GM19324 (cell line): ENCODE data around the gene SLC34A1.

Source experiments
- ATAC-seq: cut with Tn5 transposase; IDR thresholded peaks from one replicate; pipeline ENCODE4 v1.9.1; 2021; ENCODE audit warnings: mild to moderate bottlenecking, moderate library complexity; ENCODE audit not compliant: unreplicated experiment, low FRiP score

Gene SLC34A1

DNA sequence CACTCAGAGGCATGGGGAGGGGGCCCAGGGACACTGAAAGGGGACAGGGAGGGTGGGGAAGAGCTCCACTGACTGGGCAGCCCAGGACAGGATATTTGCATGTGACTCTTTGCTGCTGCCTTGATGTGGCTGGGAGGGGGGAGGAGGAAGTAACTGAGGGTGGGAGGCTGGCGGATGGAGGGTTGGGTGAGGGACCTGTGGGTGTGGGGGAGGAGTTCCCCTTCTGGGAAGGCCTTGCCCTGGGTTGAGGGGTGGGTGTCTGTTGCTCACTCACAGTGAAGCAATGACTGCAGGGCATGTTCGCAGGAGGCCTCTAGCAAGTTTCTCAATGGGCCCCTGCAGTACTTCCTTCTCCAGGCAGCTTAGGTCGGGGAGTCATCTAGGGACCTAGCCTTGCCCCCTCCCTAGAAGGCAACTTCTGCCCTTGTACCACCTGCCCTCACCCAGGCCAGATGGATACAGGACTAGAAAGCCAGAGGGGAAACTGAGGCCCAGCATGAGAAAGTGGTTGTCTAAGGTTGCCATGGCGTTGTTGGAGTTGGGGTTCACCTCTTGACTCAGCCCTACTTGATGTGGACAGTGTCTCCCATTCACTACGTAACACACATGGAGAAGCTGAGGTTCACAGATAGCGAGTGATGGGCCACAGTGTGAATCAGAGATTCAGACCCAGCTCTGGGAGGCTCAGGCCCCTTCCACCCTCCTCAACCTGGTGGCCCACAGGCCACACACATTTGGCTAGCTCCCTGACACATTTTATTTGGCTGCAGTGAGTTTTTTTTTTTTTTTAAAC is 45.2 kb downstream of the SLC34A1 start:
- no peak for ATAC-seq

- ATAC-seq: no peak
Observed at GRCh38 chr5:177430140-177430951, 46.1 kb downstream of the SLC34A1 start.

DNA sequence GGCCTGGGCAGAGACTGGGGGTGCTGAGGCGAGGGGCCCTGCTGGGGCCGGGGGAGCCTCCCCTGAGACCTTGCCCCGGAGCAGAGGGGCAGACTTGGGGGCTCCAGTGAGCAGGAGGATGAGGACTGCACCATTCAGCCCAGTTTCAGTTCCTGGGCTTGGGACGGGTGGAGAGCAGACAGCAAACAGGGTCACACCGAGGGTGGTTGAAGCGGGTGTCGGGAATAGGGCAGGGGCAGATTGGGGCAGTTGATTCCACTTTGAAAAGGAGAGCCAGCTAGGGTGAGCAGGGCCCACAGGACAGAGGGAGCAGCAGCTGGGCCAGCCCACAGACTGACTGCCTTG is 46.7 kb downstream of the SLC34A1 start:
- ATAC-seq: no peak

- peak; percentile 50 for ATAC-seq
Observed at GRCh38 chr5:177431317-177432142, 47.3 kb downstream of the SLC34A1 start.

DNA sequence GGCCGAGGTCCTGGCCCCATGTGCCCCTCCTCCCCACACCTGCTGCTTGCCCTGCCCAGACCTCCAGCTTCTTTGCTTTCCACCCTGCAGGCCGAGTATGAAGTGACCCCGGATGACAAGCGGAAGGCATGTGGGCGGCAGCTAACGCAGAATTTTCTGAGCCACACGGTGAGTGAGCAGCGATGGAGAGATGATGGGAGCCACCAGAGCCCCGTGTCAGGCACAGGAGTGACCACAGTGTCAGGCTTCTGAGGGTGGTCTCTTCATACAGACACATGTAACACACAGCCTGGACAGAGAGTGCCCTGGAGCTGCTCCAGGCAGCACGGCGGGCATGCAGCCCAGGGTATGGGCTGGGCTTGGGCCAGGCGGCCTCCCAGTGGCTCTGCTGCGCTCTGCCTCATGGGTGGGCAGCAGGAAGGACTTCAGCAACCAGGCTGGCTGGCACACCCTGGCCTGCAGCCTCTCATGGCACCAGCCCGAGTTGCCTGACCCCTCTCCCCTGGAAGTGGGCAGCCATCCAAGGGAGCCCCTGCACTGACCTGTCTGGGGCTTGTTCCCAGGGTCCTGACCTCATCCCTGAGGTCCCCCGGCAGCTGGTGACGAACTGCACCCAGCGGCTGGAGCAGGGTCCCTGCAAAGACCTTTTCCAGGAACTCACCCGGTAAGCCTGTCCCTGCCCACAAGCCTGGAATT is 48.1 kb downstream of the SLC34A1 start:
- no peak for ATAC-seq

GRCh38 chr5:177432839-177433657 is 48.8 kb downstream of the SLC34A1 start:
- ATAC-seq: no peak

- ATAC-seq: no peak
Observed at GRCh38 chr5:177433658-177434217, 49.5 kb downstream of the SLC34A1 start.

GRCh38 chr5:177434437-177434836 is 50.2 kb downstream of the SLC34A1 start:
- ATAC-seq: no peak

- no peak for ATAC-seq
Observed at GRCh38 chr5:177434942-177435738, 50.9 kb downstream of the SLC34A1 start.

- ATAC-seq: no peak
Observed at GRCh38 chr5:177435847-177436536, 51.8 kb downstream of the SLC34A1 start.

- no peak for ATAC-seq
Observed at GRCh38 chr5:177437623-177438022, 53.4 kb downstream of the SLC34A1 start.

DNA sequence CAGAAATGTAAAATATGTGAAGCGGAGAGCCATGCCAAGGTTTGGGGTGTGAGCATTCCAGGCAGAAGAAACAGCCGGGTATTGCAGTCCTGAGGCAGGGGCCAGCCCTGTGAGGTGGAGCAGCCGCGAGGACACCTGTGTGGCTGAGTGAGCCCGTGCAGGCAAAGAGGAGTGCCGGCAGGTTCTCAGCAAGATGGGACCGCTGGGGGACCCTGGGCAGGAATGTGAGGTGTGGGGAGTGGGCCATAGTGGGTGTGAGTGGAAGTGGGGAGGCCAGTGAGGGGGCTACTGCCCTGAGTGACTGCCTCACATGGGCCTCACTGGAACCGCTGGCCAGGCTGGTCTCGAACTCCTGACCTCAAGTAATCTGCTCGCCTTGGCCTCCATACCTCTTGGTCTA is 54.2 kb downstream of the SLC34A1 start:
- ATAC-seq: no peak

DNA sequence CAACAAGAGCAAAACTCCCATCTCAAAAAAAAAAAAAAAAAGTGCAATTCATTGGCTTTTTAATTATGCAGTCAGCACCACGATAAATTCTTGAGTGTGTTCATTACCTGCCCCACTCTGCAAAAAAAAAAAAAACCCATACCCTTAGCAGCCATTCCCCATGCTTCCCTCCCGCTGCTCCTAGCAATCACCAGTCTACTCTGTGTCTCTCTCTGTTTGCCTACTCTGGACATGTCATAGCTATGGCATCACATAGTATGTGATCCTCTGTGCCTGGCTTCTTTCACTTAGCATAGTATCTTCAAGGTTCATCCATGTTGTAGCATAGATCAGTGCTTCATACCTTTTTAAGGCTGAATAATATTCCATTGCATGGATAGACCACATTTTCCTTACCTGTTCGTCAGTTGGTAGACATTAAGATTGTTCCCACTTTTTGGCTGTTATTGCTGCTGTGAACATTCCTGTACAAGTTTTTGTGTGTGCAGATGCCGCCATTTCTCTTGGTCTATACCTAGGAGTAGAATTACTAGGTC is 55.4 kb downstream of the SLC34A1 start:
- no peak for ATAC-seq

DNA sequence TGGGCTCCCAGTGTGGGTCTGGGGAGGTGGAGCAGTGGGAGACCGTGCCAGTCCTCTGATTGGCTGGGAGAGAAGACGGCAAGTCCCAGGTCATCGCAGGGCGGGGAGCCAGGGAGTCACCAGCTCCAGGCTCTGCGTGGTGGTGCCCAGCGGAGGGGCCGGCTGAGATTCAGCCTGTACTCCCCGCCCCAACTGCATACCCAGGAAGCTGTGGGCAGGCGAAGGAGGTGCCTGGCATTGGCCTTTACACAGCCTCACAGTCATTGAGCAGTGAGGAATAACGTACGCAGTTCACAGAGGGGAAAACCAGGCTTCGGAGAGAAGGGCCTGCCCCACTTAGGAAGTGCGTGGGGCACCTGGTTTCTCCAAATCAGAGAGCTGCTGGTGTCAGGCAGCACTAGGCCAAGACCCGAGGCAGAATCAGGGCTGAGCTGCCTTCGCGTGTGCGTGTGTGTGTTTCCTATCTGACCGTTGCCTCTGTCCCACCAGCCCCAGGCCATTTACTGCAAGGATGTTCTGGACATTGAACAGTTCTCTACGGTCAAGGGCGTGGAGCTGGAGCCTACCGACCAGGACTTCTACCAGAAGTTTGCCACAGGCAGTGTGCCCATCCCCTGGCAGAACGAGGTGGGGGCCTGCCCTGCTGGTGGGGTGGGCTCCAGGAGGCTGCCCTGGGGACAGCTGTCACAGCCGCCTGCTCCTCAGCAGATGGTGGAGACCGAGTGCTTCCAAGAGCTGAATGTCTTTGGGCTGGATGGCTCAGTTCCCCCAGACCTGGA is 56.2 kb downstream of the SLC34A1 start:
- no peak for ATAC-seq

DNA sequence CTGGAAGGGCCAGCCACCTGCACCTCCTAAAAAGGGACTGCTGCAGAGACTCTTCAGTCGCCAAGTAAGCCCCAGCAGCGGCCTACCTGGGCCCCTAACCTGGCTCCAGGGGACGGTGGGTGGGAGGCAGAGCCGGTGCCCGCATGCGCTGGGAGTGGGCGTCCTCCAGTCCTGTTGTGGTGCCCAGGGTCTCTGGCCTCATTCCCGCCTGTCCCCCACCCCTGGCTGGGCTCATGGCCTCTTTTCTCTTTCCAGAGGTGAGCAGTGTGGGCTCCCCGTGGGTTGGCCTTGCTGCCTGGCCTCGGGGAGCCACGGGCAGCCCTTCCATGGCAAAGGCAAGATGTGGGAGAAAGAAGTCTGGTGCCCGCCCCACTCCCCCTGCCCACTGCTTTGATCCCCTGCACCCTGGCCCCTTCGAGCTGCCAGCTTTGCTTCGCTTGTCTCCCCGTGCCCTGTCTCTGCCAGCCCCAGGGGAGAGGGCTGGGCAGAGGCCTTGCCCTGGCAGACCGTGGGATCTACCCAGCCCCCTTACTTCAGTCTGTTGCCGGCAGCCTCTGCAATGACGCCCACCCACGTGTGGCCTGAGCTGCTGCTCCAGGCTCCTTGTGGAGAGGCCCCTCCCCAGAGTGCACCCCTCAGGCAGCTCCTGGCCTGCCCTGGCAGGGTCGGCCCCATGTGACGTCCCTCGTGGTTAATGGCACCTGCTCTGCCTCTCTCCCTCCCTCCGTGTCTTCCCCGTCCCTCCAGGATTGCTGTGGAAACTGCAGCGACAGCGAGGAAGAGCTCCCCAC is 57.0 kb downstream of the SLC34A1 start:
- ATAC-seq: no peak
